ENCODE measurements around the gene TSPAN9. TPM values are rescaled to one million over a fixed set of nuclear protein-coding genes. Genes with fewer than 3 reads are reported as not detected.

TSPAN9 gene
- total and polyA plus RNA-seq, 2 experiments from 2014 or later = 6.0 to 31.5 TPM

GRCh38 chr12:3304436-3305165 lies 227.4 kb downstream of the TSPAN9 start (continued):
- no peak for TF ChIP-seq REST (IDR thresholded peaks at IDR 0.05; ENCODE audit: unreplicated experiment)
- TF ChIP-seq STAT1 (IDR thresholded peaks at IDR 0.05; ENCODE audit: unreplicated experiment) = no peak
- TF ChIP-seq CREB1 (CRISPR knock-in tag; IDR thresholded peaks at IDR 0.05; ENCODE audit: low read depth) = no peak
- no peak for TF ChIP-seq ZNF331 (CRISPR knock-in tag; IDR thresholded peaks at IDR 0.05; ENCODE audit: low read depth)
- TF ChIP-seq ETS1 (IDR thresholded peaks at IDR 0.05) = no peak
- TF ChIP-seq JUNB (IDR thresholded peaks at IDR 0.05; ENCODE audit: unreplicated experiment) = no peak
- TF ChIP-seq, protein P1, sequence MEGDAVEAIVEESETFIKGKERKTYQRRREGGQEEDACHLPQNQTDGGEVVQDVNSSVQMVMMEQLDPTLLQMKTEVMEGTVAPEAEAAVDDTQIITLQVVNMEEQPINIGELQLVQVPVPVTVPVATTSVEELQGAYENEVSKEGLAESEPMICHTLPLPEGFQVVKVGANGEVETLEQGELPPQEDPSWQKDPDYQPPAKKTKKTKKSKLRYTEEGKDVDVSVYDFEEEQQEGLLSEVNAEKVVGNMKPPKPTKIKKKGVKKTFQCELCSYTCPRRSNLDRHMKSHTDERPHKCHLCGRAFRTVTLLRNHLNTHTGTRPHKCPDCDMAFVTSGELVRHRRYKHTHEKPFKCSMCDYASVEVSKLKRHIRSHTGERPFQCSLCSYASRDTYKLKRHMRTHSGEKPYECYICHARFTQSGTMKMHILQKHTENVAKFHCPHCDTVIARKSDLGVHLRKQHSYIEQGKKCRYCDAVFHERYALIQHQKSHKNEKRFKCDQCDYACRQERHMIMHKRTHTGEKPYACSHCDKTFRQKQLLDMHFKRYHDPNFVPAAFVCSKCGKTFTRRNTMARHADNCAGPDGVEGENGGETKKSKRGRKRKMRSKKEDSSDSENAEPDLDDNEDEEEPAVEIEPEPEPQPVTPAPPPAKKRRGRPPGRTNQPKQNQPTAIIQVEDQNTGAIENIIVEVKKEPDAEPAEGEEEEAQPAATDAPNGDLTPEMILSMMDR (conservative IDR thresholded peaks at IDR 0.05; ENCODE audit: low read depth in 2 of 2) = no peak

DNA sequence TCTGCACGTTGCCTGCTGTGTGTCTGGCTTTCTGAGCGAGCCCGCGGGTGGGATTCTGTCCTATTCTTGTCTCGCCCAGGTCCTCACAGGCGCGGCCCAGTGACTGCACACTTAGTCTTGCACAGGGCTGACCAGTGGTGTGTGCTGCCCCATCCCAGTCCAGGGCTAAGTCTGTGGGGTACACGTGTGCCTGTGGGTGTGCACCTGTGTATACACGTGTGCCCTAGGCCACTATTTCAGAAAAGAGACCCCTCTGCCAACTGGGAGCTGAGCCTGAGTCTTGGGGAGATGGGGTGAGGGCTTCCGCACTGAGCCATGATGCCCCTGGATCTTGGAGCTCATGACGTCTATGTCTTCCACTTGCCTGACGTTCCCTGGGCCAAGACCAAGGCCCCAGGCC lies 228.3 kb downstream of the TSPAN9 start:
- Mint-ChIP-seq H3K4me3 (no peak overlapping the region), H3K27me3 (ENCODE audit: insufficient read depth, low read depth, poor library complexity) (peaks cover 27% of the 10 kb centered on the region), H3K27ac (no peak overlapping the region), H3K36me3 (ENCODE audit: low read depth) (no peaks in the 10 kb centered on the region), H3K4me1 (peaks cover 11% of the 10 kb centered on the region), H3K9me3 (no peaks in the 10 kb centered on the region)
- Histone ChIP-seq H3K4me1 (ENCODE audit: insufficient read depth) (no peaks in the 10 kb centered on the region), H3K79me2 (replicated peaks; ENCODE audit: insufficient read depth) (no peaks in the 10 kb centered on the region), H3K9me2 (ENCODE audit: insufficient read depth) (no peaks in the 10 kb centered on the region), H4K20me1 (replicated peaks; ENCODE audit: insufficient read depth) (no peaks in the 10 kb centered on the region), H3F3A (replicated peaks; ENCODE audit: low read depth) (no peaks in the 10 kb centered on the region), H3K4me3 (no peak overlapping the region), H3K36me3 (ENCODE audit: insufficient read depth) (no peaks in the 10 kb centered on the region), H3K4me2 (no peak overlapping the region), H3K27me3 (ENCODE audit: insufficient read depth) (no peaks in the 10 kb centered on the region), H3K27ac (ENCODE audit: low read depth) (no peak overlapping the region), H2AFZ (no peak overlapping the region)
- ATAC-seq (no peak), DNase-seq (ENCODE audit: low spot score) (no peak)
- TF ChIP-seq JUNB (IDR thresholded peaks at IDR 0.05; ENCODE audit: unreplicated experiment) (no peak), ZNF462 (CRISPR knock-in tag; IDR thresholded peaks at IDR 0.05) (no peak), ZNF114 (CRISPR knock-in tag; IDR thresholded peaks at IDR 0.05) (no peak), ETS1 (IDR thresholded peaks at IDR 0.05) (no peak), EZH2phosphoT487 (IDR thresholded peaks at IDR 0.05; ENCODE audit: unreplicated experiment) (no peak)
